Activated CD4-positive, alpha-beta T cell treated with anti-CD3 and anti-CD28 coated beads for 48 hours (primary cell): ENCODE data around the gene MECP2.
"Not testable (repeated sequence)": the region's sequence is repeated elsewhere in the genome, so short reads cannot be mapped to it uniquely, and the experiment has no call there.

Experiments
- DNase-seq: peaks from one replicate; pipeline ENCODE4 v3.0.0-alpha.2; 2020

The MECP2 gene

DNA sequence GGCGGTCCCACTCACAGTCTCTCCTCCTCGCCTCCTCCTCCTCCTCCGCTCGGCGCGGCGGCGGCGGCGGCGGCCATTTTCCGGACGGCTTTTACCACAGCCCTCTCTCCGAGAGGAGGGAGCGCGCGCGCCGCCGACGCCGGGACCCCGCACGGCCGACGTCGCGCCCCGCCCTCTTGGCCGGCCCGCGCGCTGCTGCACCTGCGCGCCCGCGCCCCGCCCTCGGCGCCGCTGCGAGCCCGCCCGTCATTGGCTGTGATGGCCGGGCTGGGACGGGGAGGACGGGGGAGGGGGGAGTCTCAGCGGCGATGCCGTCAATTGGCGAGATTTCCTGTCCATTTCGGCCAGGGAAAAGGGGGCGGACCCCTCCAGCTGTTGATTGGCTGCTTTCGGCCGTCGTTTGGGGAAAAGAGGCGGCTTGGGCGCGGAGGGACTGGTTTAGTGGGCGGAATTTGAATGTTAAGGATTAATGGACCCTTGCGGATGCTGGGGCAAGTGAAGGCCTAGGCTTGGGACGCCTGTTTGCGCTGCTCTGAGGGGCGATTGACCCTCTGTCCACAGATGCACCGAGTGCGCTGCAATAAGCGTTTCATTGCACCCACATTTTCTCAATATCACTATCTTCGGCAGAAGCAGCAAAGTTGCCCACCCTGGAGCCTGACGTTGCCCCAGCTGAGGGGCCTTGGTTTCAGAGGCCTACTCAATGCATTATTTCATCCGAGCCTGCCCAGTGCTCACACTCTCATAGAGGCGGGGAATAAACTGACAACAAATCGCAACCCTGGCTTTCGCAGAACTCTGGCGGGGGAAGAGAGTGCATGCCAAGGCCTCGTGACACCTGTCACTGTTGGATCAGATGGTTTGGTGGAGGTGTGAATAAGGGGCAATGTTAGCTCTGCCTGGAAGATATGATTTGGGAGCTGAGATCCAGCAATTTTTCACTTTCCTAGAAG lies at the start of gene MECP2:
MECP2 (minus strand) TSS at position 129 of the 953 bp plus-strand sequence.
- peak; percentile 90 for DNase-seq

- DNase-seq, result not testable (repeated sequence)
Observed at GRCh38 chrX:154144010-154144409, 46.5 kb upstream of the MECP2 start, which contains the start of gene OPN1LW. Gene OPN1LW, plus strand, starts transcription at chrX:154144243. Its CDS starts 41 bp downstream, at chrX:154144284.

- no peak for DNase-seq
Observed at GRCh38 chrX:154142950-154143745, 45.6 kb upstream of the MECP2 start.

- DNase-seq, result no peak
Observed at GRCh38 chrX:154142386-154142785, 44.9 kb upstream of the MECP2 start.

DNA sequence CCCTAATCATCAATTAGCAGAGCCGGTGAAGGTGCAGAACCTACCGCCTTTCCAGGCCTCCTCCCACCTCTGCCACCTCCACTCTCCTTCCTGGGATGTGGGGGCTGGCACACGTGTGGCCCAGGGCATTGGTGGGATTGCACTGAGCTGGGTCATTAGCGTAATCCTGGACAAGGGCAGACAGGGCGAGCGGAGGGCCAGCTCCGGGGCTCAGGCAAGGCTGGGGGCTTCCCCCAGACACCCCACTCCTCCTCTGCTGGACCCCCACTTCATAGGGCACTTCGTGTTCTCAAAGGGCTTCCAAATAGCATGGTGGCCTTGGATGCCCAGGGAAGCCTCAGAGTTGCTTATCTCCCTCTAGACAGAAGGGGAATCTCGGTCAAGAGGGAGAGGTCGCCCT lies 43.2 kb upstream of the MECP2 start:
- no peak for DNase-seq

GRCh38 chrX:154140206-154140605 lies 42.7 kb upstream of the MECP2 start:
- DNase-seq, result no peak

DNA sequence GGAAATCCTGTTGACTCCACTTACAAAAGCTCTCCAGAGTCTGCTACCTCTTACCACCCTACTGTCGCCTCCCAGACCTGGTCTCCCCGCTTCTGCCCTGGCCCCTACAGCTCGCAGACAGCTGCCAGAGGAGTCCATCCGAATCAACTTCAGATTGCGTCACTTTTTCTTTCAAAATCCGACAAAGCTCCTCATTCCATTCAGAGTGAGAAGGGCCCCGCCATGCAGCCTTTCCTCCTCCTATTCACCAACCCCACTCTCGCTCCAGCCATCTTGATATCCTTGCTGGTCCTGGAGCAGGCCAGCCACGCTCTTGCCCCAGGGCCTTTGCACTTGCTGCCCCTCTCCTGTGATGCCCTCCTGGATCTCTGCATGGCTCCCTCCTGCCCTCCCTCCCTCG lies 41.3 kb upstream of the MECP2 start:
- DNase-seq, result no peak

DNA sequence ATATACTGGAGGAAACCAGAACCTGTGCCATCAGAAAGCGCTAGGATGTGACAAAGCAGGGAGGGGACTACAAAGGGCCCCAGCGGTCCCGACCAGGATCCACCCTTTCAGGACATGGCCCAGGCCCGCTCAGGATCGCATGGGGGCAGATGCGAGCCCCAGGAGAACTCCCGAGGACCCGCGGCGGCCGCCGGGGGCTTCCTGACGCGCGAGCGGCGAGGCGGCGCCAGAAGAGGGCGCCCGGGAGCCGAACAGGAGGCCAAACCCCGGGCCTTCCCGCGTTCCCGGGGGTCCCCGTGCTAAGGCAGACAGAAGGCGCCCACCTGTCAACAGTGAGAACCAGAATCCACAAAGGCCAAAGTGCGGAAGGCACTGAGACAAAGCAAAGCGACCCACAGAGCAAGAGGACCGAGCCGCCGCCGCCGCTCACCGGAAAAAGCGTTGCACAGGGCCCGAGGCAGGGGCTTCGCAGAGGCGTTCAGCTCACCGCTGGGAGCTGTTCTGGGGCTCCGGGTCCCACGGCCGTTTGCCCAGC lies 39.2 kb upstream of the MECP2 start:
- peak; percentile 71 for DNase-seq

- peak; percentile 33 for DNase-seq
Observed at GRCh38 chrX:154135458-154136229, 38.1 kb upstream of the MECP2 start.

DNA sequence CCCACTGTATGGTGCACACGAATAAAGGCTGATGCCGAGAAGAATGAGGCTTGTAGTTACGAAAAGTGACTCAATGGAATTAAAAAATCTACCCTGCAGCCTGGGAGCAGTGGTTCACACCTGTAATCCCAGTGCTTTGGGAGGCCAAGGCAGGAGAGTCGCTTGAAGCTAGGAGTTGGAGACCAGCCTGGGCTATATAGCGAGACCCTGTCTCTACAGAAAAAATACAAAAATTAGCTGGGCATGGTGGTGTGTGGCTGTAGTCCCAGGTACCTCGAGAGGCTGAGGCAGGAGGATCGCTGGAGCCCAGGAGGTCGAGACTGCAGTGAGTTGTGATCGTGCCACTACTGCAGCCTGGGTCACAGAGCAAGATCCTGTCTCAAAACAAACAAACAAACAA lies 34.8 kb upstream of the MECP2 start:
- DNase-seq, result no peak

DNA sequence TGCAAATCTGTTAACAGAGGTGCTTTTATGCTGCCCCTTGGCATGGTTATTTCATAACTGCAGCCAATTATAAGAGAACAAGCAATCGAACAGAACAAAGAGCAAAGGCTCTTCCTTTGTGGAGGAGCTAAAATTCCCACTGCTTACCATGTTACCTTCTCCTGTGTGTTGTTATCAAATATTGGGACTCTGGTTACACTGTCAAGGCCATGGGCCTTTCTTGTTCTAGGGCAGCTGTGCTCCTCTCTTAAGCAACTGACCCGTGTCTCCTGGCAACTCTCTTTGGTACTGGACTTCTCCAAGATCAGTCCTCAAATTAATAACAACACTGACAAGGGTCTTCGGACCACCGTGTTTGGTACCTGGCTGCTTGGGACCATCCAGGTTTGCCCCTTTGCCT lies 34.4 kb upstream of the MECP2 start:
- no peak for DNase-seq

GRCh38 chrX:154126101-154126500 lies 28.6 kb upstream of the MECP2 start:
- no peak for DNase-seq

DNA sequence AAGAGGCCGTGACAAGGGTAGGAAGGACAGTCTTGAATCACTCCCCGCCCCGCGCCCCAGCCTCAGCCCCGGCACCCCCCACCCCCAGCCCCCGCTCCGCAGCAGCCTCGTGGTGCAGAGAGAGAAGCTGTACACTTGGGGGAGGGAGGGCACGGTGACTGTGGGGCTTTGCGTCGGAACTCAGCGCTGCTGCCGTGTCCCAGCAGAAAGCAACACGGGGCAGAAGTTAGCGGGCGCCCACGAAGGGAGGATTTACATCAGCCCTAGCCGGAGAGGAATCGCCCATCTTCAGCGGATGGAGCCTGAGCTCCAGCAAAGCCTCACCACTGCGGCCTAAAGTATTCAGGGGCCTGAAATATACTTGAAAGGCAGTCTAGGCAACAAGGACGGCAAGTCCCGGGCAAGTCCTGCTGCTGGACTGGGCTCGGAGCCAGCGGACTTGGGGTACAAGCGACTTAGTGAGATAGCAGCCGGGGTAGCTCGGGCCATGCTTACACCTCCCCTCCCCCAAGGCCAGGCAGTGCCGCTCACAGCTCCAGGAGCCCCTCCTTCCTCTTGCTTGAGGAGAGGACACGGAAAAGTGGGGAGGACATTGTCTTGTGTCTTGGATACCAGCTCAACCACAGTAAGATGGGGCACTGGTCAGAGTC lies 28.0 kb upstream of the MECP2 start:
- DNase-seq, result no peak

DNA sequence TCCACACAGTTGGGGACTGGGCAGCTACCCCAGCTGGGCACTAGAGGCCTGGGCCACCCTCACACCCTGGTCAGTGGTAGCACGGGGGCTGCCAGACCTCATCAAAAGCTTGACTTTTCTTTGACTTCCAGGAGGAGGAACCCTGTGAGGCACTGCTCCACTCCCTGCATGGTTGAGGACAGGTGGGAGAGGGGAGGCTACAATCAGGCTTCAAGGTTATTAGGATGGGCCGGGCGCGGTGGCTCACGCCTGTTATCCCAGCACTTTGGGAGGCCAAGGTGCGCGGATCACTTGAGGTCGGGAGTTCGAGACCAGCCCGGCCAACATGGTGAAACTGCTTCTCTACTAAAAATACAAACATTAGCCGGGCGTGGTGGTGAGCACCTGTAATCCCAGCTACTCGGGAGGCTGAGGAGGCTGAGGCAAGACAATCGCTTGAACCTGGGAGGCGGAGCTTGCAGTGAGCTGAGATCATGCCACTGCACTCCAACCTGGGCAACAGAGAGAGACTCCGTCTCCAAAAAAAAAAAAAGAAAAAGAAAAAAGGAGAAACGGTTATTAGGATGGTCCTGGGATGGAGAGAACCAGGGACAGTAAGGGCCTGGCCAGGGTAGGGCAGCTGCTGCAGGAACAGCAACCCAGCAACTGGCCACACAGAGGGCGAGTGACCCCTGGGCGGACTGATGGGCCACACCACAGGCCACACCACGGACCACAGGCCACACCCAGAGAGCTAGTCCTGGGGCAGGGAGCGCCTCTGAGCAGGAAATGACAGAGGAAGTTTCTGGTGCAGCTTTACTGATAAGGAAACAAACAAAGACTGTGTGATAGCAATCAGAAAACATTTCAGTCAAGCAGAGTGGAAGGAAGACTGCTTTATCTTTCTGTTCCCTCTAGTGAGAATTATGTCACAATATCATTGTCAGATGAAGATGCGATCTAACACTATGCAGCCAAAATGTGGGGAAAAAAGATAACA lies 26.0 kb upstream of the MECP2 start:
- DNase-seq, result peak; percentile 26

GRCh38 chrX:154121961-154122360 lies 24.4 kb upstream of the MECP2 start:
- no peak for DNase-seq

DNA sequence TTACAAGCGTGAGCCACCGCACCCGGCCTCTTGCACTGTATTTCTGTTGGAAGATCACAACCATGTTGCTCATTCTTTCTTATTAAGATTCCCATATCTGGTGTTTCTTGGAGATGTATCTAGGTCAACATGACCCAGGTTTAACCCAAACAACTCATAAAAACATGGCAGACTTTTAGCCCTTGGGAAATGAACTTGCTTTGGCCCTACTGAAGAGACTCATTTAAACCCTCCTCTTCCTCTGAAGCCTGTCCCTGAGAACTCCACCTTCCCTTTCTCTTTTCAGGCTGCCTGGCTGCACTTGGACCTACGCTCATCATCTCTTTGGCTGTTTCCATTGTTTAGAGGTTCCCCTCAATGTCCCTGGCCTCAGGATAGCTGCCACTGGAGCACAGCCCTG lies 23.7 kb upstream of the MECP2 start:
- DNase-seq, result no peak

- DNase-seq, result no peak
Observed at GRCh38 chrX:154120567-154120966, 23.1 kb upstream of the MECP2 start.

GRCh38 chrX:154117566-154117965 lies 20.0 kb upstream of the MECP2 start:
- no peak for DNase-seq

GRCh38 chrX:154116426-154117211 lies 19.1 kb upstream of the MECP2 start:
- DNase-seq, result no peak

GRCh38 chrX:154115750-154116149 lies 18.2 kb upstream of the MECP2 start:
- DNase-seq, result no peak
